Kidney epithelial cell (primary cell): ENCODE data around the gene MPRIP. TPM values are rescaled to one million over a fixed set of nuclear protein-coding genes. Genes with fewer than 3 reads are reported as not detected.

Experiments
- DNase-seq: peaks from one replicate; pipeline ENCODE4 v3.0.0-alpha.2; 2010; ENCODE audit warnings: low read depth
- H3K27me3 ChIP-seq: 2 replicates; pipeline ENCODE4 v1.6.0; 2011; ENCODE audit warnings: low read length; ENCODE audit not compliant: control insufficient read depth, insufficient read depth
- H3K36me3 ChIP-seq: 2 replicates; pipeline ENCODE4 v1.5.1; 2011; ENCODE audit warnings: low read length; ENCODE audit not compliant: control insufficient read depth, insufficient read depth
- H3K4me3 ChIP-seq: 2 replicates; pipeline ENCODE4 v1.5.1; 2011; ENCODE audit warnings: low read depth, mild to moderate bottlenecking, control low read depth, low read length
- CTCF ChIP-seq: IDR thresholded peaks from 2 replicates; pipeline ENCODE4 v1.5.1; 2011; ENCODE audit warnings: mild to moderate bottlenecking, moderate library complexity, low read length, control low read depth, inconsistent platforms; ENCODE audit not compliant: insufficient read depth, poor library complexity, severe bottlenecking
- total RNA-seq: library from RNA; depleted of rRNA; stranded (reverse); fragments of >200 nt; gene quantifications from 2 replicates; pipeline ENCODE4 v1.2.3, GENCODE V29; 2015

MPRIP gene
- total RNA-seq, 1 donor from 2014 or later = 99.6 TPM

GRCh38 chr17:17107891-17108431 lies 65.7 kb downstream of the MPRIP start:
- Histone ChIP-seq H3K36me3 (no peaks in the 10 kb centered on the region), H3K4me3 (no peak overlapping the region), H3K27me3 (no peaks in the 10 kb centered on the region)
- TF ChIP-seq CTCF = no peak
- DNase-seq = no peak

- DNase-seq = no peak
- no peak overlapping the region for H3K4me3 ChIP-seq
- H3K27me3 ChIP-seq = no peaks in the 10 kb centered on the region
- no peaks in the 10 kb centered on the region for H3K36me3 ChIP-seq
- TF ChIP-seq CTCF = no peak
These were observed 66.3 kb downstream of the MPRIP start for GRCh38 chr17:17108451-17109049.

- no peak for DNase-seq
- no peak for TF ChIP-seq CTCF
- no peak overlapping the region for H3K4me3 ChIP-seq
- no peaks in the 10 kb centered on the region for H3K36me3 ChIP-seq
- no peaks in the 10 kb centered on the region for H3K27me3 ChIP-seq
These were observed 67.0 kb downstream of the MPRIP start for GRCh38 chr17:17109256-17109655.

GRCh38 chr17:17109907-17110306 lies 67.7 kb downstream of the MPRIP start:
- no peak for TF ChIP-seq CTCF
- Histone ChIP-seq H3K27me3 (no peaks in the 10 kb centered on the region), H3K4me3 (no peak overlapping the region), H3K36me3 (no peaks in the 10 kb centered on the region)
- DNase-seq = no peak

GRCh38 chr17:17110520-17110919 lies 68.3 kb downstream of the MPRIP start:
- DNase-seq = no peak
- Histone ChIP-seq H3K36me3 (no peaks in the 10 kb centered on the region), H3K27me3 (no peaks in the 10 kb centered on the region), H3K4me3 (no peak overlapping the region)
- no peak for TF ChIP-seq CTCF
